Endothelial cell of umbilical vein (primary cell): ENCODE results near the gene CDC5L. TPM values are rescaled to one million over a fixed set of nuclear protein-coding genes. Genes with fewer than 3 reads are reported as not detected.

Experiments used
- BruUV-seq: library from RNA; stranded (reverse); fragments of 400-500 nt; replicated peaks from 2 replicates; lab custom pipeline; 2021; lab: Mats Ljungman, UMichigan
- CTCF ChIA-PET: fragments of 300-600, 350-600 bp; sonication (Branson Sonifier 250); formaldehyde crosslinking; loops from one replicate; lab custom pipeline; 2021; ENCODE audit warnings: antibody characterized with exemption, inconsistent platforms; lab: Charles Lee
- POLR2A ChIA-PET: fragments of 300-600, 350-600 bp; sonication (Branson Sonifier 250); formaldehyde crosslinking; loops from one replicate; lab custom pipeline; 2021; ENCODE audit warnings: antibody characterized with exemption, inconsistent platforms; lab: Charles Lee
- DNase-seq: peaks from one replicate; pipeline ENCODE4 v3.0.0-alpha.2; 2011; ENCODE audit warnings: low read depth, low spot score
- FAIRE-seq: peaks from 2 replicates; lab custom pipeline; 2011; peaks lifted over from hg19 to GRCh38; lab: Jason Lieb, UNC
- H2AFZ ChIP-seq: 2 replicates; pipeline ENCODE4 v1.6.0; 2012; ENCODE audit warnings: low read depth, low read length, control low read depth, inconsistent platforms
- H3K27ac ChIP-seq: 2 replicates; pipeline ENCODE4 v1.5.1; 2011; ENCODE audit warnings: low read depth, mild to moderate bottlenecking, control low read depth, low read length, moderate library complexity; ENCODE audit not compliant: insufficient read depth
- H3K27me3 ChIP-seq, 2 experiments: 2 replicates each; pipeline versions ENCODE4 v1.6.0 to v1.6.1; 2011; ENCODE audit warnings: low read length in 2 of 2, mixed read lengths in 1 of 2; ENCODE audit not compliant: control insufficient read depth in 2 of 2, insufficient read depth in 2 of 2
- H3K36me3 ChIP-seq, 2 experiments: 2 replicates in 1 of 2; 3 replicates in 1 of 2; pipeline ENCODE4 v1.5.1; 2011; ENCODE audit warnings: low read length in 2 of 2, mild to moderate bottlenecking in 1 of 2, moderate library complexity in 1 of 2; ENCODE audit not compliant: control insufficient read depth in 2 of 2, insufficient read depth in 2 of 2; ENCODE audit errors: extremely low read depth in 1 of 2
- H3K4me1 ChIP-seq: 3 replicates; pipeline ENCODE4 v1.5.1; 2011; ENCODE audit warnings: mild to moderate bottlenecking, low read length; ENCODE audit not compliant: control insufficient read depth, insufficient read depth; ENCODE audit errors: extremely low read depth
- H3K4me2 ChIP-seq: 2 replicates; pipeline ENCODE4 v1.6.1; 2011; ENCODE audit warnings: low read length, control low read depth, mixed read lengths; ENCODE audit not compliant: insufficient read depth
- H3K4me3 ChIP-seq, 3 experiments: fragments of 200-600 bp in 1 of 3; sonication (generic), shearing (Covaris generic) in 1 of 3; replicated peaks in 1 of 3; 2 replicates each; pipeline ENCODE4 v1.5.1; 2011 to 2016; ENCODE audit warnings: control low read depth in 3 of 3, low read length in 3 of 3, mild to moderate bottlenecking in 2 of 3, inconsistent platforms in 1 of 3, low read depth in 1 of 3, moderate library complexity in 1 of 3; ENCODE audit not compliant: insufficient read depth in 1 of 3
- H3K79me2 ChIP-seq: 2 replicates; pipeline ENCODE4 v1.6.0; 2012; ENCODE audit warnings: low read length, inconsistent platforms; ENCODE audit not compliant: control insufficient read depth, insufficient read depth
- H3K9ac ChIP-seq: replicated peaks from 2 replicates; pipeline ENCODE3; 2011; ENCODE audit warnings: low read length, control low read depth; ENCODE audit not compliant: insufficient read depth; ENCODE audit errors: extremely low read depth
- H3K9me1 ChIP-seq: replicated peaks from 3 replicates; pipeline ENCODE4 v1.6.0; 2011; ENCODE audit warnings: mild to moderate bottlenecking, low read length; ENCODE audit not compliant: control insufficient read depth, insufficient read depth; ENCODE audit errors: extremely low read depth
- H3K9me3 ChIP-seq: replicated peaks from 2 replicates; pipeline ENCODE4 v1.5.1; 2012; ENCODE audit warnings: low read length, inconsistent platforms; ENCODE audit not compliant: control insufficient read depth, insufficient read depth
- H4K20me1 ChIP-seq: replicated peaks from 2 replicates; pipeline ENCODE3; 2011; ENCODE audit warnings: mild to moderate bottlenecking, low read length; ENCODE audit not compliant: control insufficient read depth, insufficient read depth; ENCODE audit errors: extremely low read depth
- EZH2 ChIP-seq: IDR thresholded peaks from 2 replicates; pipeline ENCODE4 v1.6.1; 2012; ENCODE audit warnings: borderline replicate concordance, low read depth, mild to moderate bottlenecking, moderate library complexity, low read length, inconsistent platforms; ENCODE audit not compliant: severe bottlenecking
- FOS ChIP-seq: IDR thresholded peaks from 2 replicates; pipeline ENCODE4 v1.6.1; 2011; ENCODE audit warnings: mild to moderate bottlenecking, low read length, moderate library complexity, borderline replicate concordance; ENCODE audit not compliant: insufficient read depth
- GATA2 ChIP-seq: IDR thresholded peaks from 2 replicates; pipeline ENCODE4 v1.7.0; 2011; ENCODE audit warnings: low read depth, mild to moderate bottlenecking, moderate library complexity, mixed read lengths, low read length; ENCODE audit not compliant: insufficient read length, insufficient read depth
- JUN ChIP-seq: IDR thresholded peaks from 2 replicates; pipeline ENCODE4 v1.6.1; 2011; ENCODE audit warnings: borderline replicate concordance, low read depth; ENCODE audit not compliant: insufficient read length, insufficient read depth
- MYC ChIP-seq: IDR thresholded peaks from one replicate; pipeline ENCODE4 v1.6.1; 2011; ENCODE audit warnings: mild to moderate bottlenecking, low read depth, low read length
- POLR2A ChIP-seq: IDR thresholded peaks from 2 replicates; pipeline ENCODE4 v1.6.1; 2012; ENCODE audit warnings: low read depth, mild to moderate bottlenecking, control low read depth, low read length
- POLR2AphosphoS5 ChIP-seq: IDR thresholded peaks from 2 replicates; pipeline ENCODE4 v1.6.1; 2012; ENCODE audit warnings: low read depth, mild to moderate bottlenecking, control low read depth, low read length, moderate library complexity; ENCODE audit not compliant: insufficient read depth
- dilution Hi-C: fragments of 300-500 bp; cut with MboI; formaldehyde crosslinking; loops from one replicate; pipeline ENCODE4 v1.15.0; 2019; ENCODE audit warnings: low sequenced_read_pairs; ENCODE audit not compliant: extremely low pct_ligation_motif_present
- intact Hi-C: fragments of 100-400 bp; cut with micrococcal nuclease; formaldehyde crosslinking; loops from one replicate; pipeline ENCODE4 v1.10.0; 2022
- polyA plus RNA-seq, 4 experiments: library from polyadenylated mRNA; depleted of rRNA in 3 of 4; stranded (reverse) in 3 of 4; unstranded in 1 of 4; fragments of >200 nt; gene quantifications; 2 replicates each; pipeline versions ENCODE4 v1.2.1 to v1.2.3, GENCODE V29; 2011 to 2012; ENCODE audit warnings: missing spikeins in 1 of 4
- total RNA-seq: library from RNA; stranded (reverse); gene quantifications from 2 replicates; pipeline ENCODE4 v1.2.3, GENCODE V29; 2021
- TF ChIP-seq, protein P1 (sequence below): IDR thresholded peaks from 2 replicates; pipeline ENCODE4 v1.6.1; 2011; ENCODE audit not compliant: insufficient read depth, insufficient read length
- TF ChIP-seq, protein P2 (sequence below), 2 donors: IDR thresholded peaks; 1 replicate in 1 of 2; 2 replicates in 1 of 2; pipeline ENCODE4 v1.5.1; 2011; ENCODE audit warnings: low read length in 2 of 2, mild to moderate bottlenecking in 2 of 2, moderate library complexity in 2 of 2, control low read depth in 1 of 2, inconsistent platforms in 1 of 2, low read depth in 1 of 2; ENCODE audit not compliant: insufficient read depth in 1 of 2; ENCODE audit errors: extremely low read depth in 1 of 2

The CDC5L gene
- total and polyA plus RNA-seq, 2 donors (not counting 3 experiments of a cell fraction or from before 2014, with no cell fraction given), result 6.9 to 24.6 TPM

DNA sequence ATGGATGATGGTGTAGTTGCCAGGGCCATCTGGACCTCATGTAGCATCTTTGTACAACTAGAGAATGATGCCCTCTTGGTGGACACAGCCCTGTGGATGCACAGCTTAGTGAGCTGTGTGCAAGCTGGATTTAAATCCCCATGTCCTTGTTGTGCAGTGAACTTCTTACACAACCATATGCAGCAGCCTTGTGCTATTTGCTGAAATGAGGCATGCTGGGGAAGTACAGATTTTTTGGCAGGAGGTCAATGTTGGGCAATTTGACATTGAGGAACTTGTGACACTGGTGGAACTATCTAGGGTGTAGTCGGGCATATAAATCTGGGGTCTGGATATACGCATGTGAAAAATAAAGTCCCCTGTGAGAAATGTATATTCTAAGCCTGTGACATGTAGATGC is 5.8 kb upstream of the CDC5L start:
- no peaks in the 10 kb centered on the region for H3K9me3 ChIP-seq
- dilution Hi-C loops (no loop called here), intact Hi-C loops (no loop called here)
- no peaks in the 10 kb centered on the region for H3K36me3 ChIP-seq
- H3K27ac ChIP-seq, result no peak overlapping the region
- H3K4me3 ChIP-seq, result no peak overlapping the region
- CTCF ChIA-PET, result no interaction called here
- TF ChIP-seq MYC, result no peak
- no peak for TF ChIP-seq POLR2AphosphoS5
- H3K9me1 ChIP-seq, result no peaks in the 10 kb centered on the region
- H4K20me1 ChIP-seq, result no peaks in the 10 kb centered on the region
- no peak for DNase-seq
- no peak overlapping the region for H3K9ac ChIP-seq
- no TSS peak for BruUV-seq
- H3K27me3 ChIP-seq, result peaks cover 0 to 9% of the 10 kb centered on the region in 2 experiments
- H3K4me1 ChIP-seq, result peaks cover 5% of the 10 kb centered on the region
- H2AFZ ChIP-seq, result no peak overlapping the region
- POLR2A ChIA-PET, result no interaction called here
- H3K79me2 ChIP-seq, result no peaks in the 10 kb centered on the region
- FAIRE-seq, result no peak
- H3K4me2 ChIP-seq, result no peak overlapping the region

DNA sequence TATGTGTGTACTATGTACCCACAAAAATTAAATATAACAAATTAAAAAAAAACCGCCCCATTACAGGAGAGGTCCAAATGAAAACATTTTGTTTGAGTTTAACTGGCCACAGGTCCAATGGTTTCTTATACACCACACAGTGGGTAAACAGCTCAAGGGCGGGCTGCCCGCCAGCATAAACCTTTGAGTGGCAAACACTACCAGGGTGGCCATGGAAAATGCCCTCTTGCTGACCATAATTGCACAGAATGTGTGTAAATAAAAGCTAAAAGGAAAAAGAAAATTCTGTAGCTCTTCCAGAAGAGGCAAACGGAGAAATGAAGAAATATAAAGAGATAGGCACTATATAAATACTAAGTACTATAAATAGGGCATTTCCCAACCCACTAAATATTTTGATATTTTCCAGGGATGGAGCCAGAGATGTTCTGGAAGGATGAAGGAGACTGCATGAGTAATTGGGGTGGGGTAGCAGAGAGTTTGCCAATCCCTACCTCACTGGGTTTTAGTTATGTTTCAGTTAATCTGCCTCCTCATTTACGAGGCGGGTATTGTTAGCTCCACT is 1.1 kb upstream of the CDC5L start:
- H4K20me1 ChIP-seq, result no peaks in the 10 kb centered on the region
- H3K4me3 ChIP-seq, result peak overlapping the region; percentile 72 to 87 (median 79)
- peak overlapping the region; percentile 55 for H2AFZ ChIP-seq
- POLR2A ChIA-PET, result no interaction called here
- BruUV-seq, result no TSS peak
- H3K4me1 ChIP-seq, result peaks cover 22% of the 10 kb centered on the region
- H3K27ac ChIP-seq, result peak overlapping the region; percentile 88
- H3K27me3 ChIP-seq, result peaks cover 0 to 4% of the 10 kb centered on the region in 2 experiments
- dilution Hi-C loops, result no loop called here
- no peak for DNase-seq
- no peaks in the 10 kb centered on the region for H3K9me3 ChIP-seq
- H3K79me2 ChIP-seq, result peaks cover 31% of the 10 kb centered on the region
- CTCF ChIA-PET, result interaction anchor here (1.4 kb wide), 2 partner anchors 10 to 118 kb away, joined by 3 to 8 read pairs; no protein-coding TSS in a partner anchor
- intact Hi-C loops, result loop anchor here (2.0 kb wide), 1 partner anchor 122 kb away; the partner anchor contains the start of gene NFKBIE
- peaks cover 0 to 2% of the 10 kb centered on the region in 2 experiments for H3K36me3 ChIP-seq
- H3K4me2 ChIP-seq, result peak overlapping the region; percentile 81
- TF ChIP-seq, protein P1, sequence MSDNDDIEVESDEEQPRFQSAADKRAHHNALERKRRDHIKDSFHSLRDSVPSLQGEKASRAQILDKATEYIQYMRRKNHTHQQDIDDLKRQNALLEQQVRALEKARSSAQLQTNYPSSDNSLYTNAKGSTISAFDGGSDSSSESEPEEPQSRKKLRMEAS, result no peak
- no peak for TF ChIP-seq MYC
- no peak for TF ChIP-seq EZH2
- TF ChIP-seq, protein P2, sequence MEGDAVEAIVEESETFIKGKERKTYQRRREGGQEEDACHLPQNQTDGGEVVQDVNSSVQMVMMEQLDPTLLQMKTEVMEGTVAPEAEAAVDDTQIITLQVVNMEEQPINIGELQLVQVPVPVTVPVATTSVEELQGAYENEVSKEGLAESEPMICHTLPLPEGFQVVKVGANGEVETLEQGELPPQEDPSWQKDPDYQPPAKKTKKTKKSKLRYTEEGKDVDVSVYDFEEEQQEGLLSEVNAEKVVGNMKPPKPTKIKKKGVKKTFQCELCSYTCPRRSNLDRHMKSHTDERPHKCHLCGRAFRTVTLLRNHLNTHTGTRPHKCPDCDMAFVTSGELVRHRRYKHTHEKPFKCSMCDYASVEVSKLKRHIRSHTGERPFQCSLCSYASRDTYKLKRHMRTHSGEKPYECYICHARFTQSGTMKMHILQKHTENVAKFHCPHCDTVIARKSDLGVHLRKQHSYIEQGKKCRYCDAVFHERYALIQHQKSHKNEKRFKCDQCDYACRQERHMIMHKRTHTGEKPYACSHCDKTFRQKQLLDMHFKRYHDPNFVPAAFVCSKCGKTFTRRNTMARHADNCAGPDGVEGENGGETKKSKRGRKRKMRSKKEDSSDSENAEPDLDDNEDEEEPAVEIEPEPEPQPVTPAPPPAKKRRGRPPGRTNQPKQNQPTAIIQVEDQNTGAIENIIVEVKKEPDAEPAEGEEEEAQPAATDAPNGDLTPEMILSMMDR (IDR thresholded peaks at IDR 0.05; ENCODE audit: extremely low read depth in 1 of 2, insufficient read depth in 1 of 2, low read depth in 1 of 2, low read length in 2 of 2), result no peak
- TF ChIP-seq POLR2A, result no peak
- no peak for TF ChIP-seq FOS
- no peak for TF ChIP-seq GATA2
- TF ChIP-seq POLR2AphosphoS5, result no peak
- no peak for TF ChIP-seq JUN
- peak overlapping the region; percentile 95 for H3K9ac ChIP-seq
- peak; percentile 18 for FAIRE-seq
- H3K9me1 ChIP-seq, result no peaks in the 10 kb centered on the region
